ENCODE data around the gene SEMA4D.

Gene SEMA4D

DNA sequence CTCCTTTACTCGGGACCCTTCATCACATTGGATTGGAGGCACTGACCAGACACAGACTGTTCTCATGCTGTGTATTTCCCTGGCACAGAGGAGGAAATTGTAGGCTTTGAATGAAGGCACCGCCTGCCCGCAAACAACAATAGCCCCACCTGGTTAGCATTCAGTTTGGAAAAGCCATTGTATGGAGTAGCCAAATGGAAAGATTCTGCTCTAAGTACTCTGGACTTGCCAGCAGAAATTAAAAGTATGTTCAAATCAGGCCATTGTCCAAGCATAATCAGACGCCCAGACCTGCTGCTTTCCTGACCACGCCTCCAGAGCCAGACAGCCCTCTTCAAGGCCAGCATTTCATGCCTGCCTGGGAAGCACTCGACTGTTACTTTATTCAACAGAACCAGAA is 8.0 kb upstream of the SEMA4D start:
- Histone ChIP-seq H3K27ac (no peak overlapping the region), H3K9me3 (ENCODE audit: control insufficient read depth, low read length) (no peaks in the 10 kb centered on the region), H3K9ac (no peak overlapping the region)

GRCh38 chr9:89505048-89505447 is 7.1 kb upstream of the SEMA4D start:
- Histone ChIP-seq H3K4me3 (ENCODE audit: low read depth, low read length) (no peak overlapping the region), H3K4me1 (no peaks in the 10 kb centered on the region), H3K79me2 (no peaks in the 10 kb centered on the region), H3K36me3 (ENCODE audit: control insufficient read depth, insufficient read depth, low read length) (no peaks in the 10 kb centered on the region), H3K4me2 (ENCODE audit: low read length) (no peak overlapping the region), H2AFZ (no peak overlapping the region), H3K9me3 (ENCODE audit: control insufficient read depth, low read length) (no peaks in the 10 kb centered on the region), H3K27ac (no peak overlapping the region), H3K9ac (no peak overlapping the region), H3K27me3 (ENCODE audit: control insufficient read depth, insufficient read depth, low read length) (no peaks in the 10 kb centered on the region)
- TF ChIP-seq, protein P1, sequence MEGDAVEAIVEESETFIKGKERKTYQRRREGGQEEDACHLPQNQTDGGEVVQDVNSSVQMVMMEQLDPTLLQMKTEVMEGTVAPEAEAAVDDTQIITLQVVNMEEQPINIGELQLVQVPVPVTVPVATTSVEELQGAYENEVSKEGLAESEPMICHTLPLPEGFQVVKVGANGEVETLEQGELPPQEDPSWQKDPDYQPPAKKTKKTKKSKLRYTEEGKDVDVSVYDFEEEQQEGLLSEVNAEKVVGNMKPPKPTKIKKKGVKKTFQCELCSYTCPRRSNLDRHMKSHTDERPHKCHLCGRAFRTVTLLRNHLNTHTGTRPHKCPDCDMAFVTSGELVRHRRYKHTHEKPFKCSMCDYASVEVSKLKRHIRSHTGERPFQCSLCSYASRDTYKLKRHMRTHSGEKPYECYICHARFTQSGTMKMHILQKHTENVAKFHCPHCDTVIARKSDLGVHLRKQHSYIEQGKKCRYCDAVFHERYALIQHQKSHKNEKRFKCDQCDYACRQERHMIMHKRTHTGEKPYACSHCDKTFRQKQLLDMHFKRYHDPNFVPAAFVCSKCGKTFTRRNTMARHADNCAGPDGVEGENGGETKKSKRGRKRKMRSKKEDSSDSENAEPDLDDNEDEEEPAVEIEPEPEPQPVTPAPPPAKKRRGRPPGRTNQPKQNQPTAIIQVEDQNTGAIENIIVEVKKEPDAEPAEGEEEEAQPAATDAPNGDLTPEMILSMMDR (IDR thresholded peaks at IDR 0.05): no peak

More for the DNA sequence above, 8.0 kb upstream of the SEMA4D start:
- no peaks in the 10 kb centered on the region for H3K27me3 ChIP-seq (ENCODE audit: control insufficient read depth, insufficient read depth, low read length)
- no peak overlapping the region for H3K4me3 ChIP-seq (ENCODE audit: low read depth, low read length)
- no peaks in the 10 kb centered on the region for H3K79me2 ChIP-seq
- no peak overlapping the region for H2AFZ ChIP-seq
- TF ChIP-seq, protein P1 (IDR thresholded peaks at IDR 0.05): no peak
- H3K4me2 ChIP-seq (ENCODE audit: low read length): no peak overlapping the region
- no peaks in the 10 kb centered on the region for H3K4me1 ChIP-seq
- no peaks in the 10 kb centered on the region for H3K36me3 ChIP-seq (ENCODE audit: control insufficient read depth, insufficient read depth, low read length)

- Histone ChIP-seq H3K27ac (no peak overlapping the region), H3K9ac (no peak overlapping the region), H3K4me3 (ENCODE audit: low read depth, low read length) (no peak overlapping the region), H3K27me3 (ENCODE audit: control insufficient read depth, insufficient read depth, low read length) (no peaks in the 10 kb centered on the region), H3K4me2 (ENCODE audit: low read length) (no peak overlapping the region), H3K36me3 (ENCODE audit: control insufficient read depth, insufficient read depth, low read length) (no peaks in the 10 kb centered on the region), H3K79me2 (no peaks in the 10 kb centered on the region), H3K9me3 (ENCODE audit: control insufficient read depth, low read length) (no peaks in the 10 kb centered on the region), H3K4me1 (no peaks in the 10 kb centered on the region), H2AFZ (no peak overlapping the region)
- TF ChIP-seq, protein P1 (IDR thresholded peaks at IDR 0.05): no peak
Observed at GRCh38 chr9:89502671-89503070, 4.8 kb upstream of the SEMA4D start.

- no peaks in the 10 kb centered on the region for H3K9me3 ChIP-seq (ENCODE audit: control insufficient read depth, low read length)
- no peaks in the 10 kb centered on the region for H3K79me2 ChIP-seq
- no peaks in the 10 kb centered on the region for H3K36me3 ChIP-seq (ENCODE audit: control insufficient read depth, insufficient read depth, low read length)
- no peaks in the 10 kb centered on the region for H3K27me3 ChIP-seq (ENCODE audit: control insufficient read depth, insufficient read depth, low read length)
- no peaks in the 10 kb centered on the region for H3K4me1 ChIP-seq
- no peak overlapping the region for H3K27ac ChIP-seq
- H3K4me2 ChIP-seq (ENCODE audit: low read length): no peak overlapping the region
- no peak overlapping the region for H3K9ac ChIP-seq
- H3K4me3 ChIP-seq (ENCODE audit: low read depth, low read length): no peak overlapping the region
- TF ChIP-seq, protein P1 (IDR thresholded peaks at IDR 0.05): no peak
- no peak overlapping the region for H2AFZ ChIP-seq
Observed at GRCh38 chr9:89502038-89502601, 4.2 kb upstream of the SEMA4D start.

DNA sequence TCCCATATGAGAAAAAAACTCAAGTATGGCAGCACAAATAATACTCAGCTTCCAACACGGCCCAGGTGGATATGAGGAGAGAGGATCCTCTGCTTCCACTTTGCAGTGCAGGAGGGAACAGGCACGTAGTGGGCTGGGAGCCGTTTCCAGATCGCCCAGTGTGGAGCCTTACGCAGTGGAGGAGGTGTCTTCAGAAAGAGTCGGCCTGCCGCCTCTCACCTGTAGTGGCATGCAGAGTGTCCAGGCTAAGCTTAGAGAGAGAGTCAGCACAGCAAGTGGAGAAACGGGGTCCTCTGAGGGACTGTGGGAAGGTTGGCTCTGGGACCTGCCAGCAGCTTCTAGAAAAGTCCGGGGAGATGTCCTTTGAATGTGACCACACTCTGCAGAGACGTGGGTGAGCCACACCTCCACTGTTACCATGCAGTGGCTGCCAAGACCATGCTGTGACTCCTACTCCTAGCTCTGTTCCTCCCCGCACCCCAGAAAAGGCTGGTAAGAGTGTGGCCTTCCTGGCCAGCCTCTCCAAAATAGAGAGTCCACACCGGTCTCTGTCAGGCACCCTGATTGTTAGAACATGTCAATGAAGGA is 3.5 kb upstream of the SEMA4D start:
- TF ChIP-seq, protein P1 (IDR thresholded peaks at IDR 0.05): no peak

More for the DNA sequence above, 3.5 kb upstream of the SEMA4D start:
- no peaks in the 10 kb centered on the region for H3K36me3 ChIP-seq (ENCODE audit: control insufficient read depth, insufficient read depth, low read length)
- no peak overlapping the region for H3K9ac ChIP-seq
- H3K27ac ChIP-seq: no peak overlapping the region
- H3K4me1 ChIP-seq: no peaks in the 10 kb centered on the region
- no peaks in the 10 kb centered on the region for H3K27me3 ChIP-seq (ENCODE audit: control insufficient read depth, insufficient read depth, low read length)
- H3K4me3 ChIP-seq (ENCODE audit: low read depth, low read length): no peak overlapping the region
- H3K9me3 ChIP-seq (ENCODE audit: control insufficient read depth, low read length): no peaks in the 10 kb centered on the region
- H2AFZ ChIP-seq: no peak overlapping the region
- H3K79me2 ChIP-seq: no peaks in the 10 kb centered on the region
- no peak overlapping the region for H3K4me2 ChIP-seq (ENCODE audit: low read length)

Measured in parathyroid adenoma (tissue), 2 donors.